NCI-H1436 (cell line): ENCODE data around the gene WRAP73.

Experiments used
- DNase-seq: peaks from one replicate; lab custom pipeline; 2025; lab: John Stamatoyannopoulos, UW

WRAP73 gene, protein sequence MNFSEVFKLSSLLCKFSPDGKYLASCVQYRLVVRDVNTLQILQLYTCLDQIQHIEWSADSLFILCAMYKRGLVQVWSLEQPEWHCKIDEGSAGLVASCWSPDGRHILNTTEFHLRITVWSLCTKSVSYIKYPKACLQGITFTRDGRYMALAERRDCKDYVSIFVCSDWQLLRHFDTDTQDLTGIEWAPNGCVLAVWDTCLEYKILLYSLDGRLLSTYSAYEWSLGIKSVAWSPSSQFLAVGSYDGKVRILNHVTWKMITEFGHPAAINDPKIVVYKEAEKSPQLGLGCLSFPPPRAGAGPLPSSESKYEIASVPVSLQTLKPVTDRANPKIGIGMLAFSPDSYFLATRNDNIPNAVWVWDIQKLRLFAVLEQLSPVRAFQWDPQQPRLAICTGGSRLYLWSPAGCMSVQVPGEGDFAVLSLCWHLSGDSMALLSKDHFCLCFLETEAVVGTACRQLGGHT

DNA sequence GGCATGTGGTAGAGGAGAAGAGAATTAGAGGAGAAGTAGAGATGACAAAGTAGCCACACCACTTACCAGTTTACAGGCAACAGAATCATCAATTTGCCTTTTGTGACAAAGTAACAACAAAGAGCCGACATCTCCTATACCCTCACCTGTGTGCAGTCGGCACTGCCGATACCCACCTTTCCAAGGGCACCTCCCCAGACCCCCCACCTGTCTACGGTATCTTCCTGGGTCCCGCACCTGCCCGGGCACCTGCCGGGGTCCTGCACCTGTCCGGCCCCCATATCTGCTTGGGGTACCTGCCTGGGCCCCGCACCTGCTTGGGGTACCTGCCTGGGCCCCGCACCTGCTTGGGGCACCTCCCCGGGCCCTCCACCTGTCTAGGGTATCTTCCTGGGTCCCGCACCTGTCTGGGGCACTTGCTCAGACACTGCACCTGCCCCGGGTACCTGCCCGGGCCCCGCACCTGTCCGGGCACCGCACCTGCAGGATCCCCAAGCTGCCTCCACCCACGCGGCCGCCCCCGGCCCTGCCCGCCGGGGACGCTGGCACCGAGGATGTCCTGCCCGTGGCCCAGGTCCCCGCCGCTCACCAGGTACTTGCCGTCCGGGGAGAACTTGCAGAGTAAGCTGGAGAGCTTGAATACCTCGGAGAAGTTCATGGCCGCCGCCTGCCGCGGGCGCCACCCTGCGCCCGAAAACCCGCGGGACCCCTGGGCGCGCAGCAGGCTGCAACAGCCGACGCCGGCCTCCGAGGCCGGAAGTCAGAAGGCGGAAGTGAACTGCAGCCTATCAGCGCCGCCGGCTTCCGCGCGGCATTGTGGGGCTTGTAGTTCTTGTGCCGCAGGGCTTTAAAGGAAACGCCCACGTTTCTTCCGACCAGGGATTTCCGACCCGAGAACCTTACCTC is at the start of gene WRAP73:
Gene WRAP73, minus strand, starts transcription at position 762 of the 906 bp plus-strand sequence. Its CDS starts 104 bp downstream, at position 658.
- peak; percentile 90 for DNase-seq

DNA sequence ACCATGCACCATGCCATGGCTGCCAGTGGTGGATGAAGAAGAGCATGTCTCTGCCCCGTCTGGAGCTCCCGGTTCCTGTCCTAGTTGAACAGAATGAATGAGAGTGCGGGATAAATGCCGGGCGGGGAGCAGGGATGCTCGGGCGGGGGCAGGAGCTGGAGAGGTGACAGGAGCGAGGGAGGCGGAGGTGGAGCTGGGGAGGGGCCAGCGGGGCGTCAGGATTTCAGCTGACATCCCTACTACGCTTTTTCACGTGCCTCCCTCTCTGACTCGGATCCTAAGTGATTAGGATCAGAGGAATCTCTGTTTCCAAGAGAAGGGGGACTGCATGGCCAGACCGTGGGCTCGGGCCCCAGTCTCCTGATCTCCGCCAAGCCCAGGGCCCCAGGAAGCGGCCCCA is 49.7 kb upstream of the WRAP73 start:
- DNase-seq, result no peak

DNA sequence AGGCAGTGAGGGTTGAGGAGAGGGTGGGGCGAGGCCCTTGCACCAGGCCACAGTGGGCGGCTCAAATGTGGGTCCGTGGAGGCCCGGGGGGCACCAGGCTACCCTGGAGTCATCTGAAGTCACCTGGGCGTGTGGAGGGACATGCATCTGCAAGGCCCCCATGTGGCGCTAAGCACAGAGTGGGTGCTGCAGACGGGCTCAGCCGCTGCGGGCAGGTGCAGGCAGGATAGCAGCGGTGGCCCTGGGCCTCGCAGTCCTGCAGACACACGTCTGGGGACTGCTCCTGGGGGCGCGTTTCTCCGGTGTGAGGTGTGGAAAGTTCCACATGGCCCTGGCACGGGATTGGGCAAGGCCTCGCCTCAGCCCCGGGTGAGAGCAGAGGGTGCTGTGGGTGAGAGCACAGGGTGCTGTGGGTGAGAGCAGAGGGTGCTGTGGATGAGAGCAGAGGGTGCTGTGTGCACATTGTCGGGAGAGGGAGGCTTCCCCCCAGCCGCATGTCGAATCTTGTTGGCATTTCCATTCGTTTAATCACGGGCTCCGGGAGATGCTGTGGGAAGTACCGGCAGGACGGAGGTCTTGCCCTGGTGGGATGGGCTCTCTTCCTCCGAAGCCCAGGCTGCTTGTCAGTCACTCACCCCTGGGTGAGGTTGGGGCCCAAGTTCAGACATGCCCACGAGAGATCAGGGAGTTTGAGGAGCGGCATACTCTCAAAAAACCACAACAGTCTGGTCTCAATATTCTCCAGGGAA is 48.9 kb upstream of the WRAP73 start:
- DNase-seq, result no peak

DNA sequence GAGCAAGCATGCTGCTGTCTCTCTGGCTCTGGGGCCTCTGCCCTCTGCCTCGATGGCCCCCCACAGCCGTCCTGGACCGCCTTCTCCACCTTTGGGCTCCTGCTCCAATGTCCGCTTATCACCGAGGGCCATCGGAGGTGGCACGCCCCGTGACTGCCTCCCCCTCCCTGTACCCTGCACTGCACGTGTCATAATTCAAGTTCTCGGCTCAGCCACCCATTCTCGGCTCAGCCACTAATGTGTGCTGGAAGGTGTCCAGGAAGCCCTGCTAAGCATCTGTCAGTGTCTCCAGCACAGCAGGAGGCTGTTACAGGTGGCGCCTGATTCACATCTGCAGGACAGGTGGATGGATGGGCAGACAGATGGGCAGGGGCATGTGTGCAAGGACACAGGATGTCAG is 47.9 kb upstream of the WRAP73 start:
- peak; percentile 69 for DNase-seq

DNA sequence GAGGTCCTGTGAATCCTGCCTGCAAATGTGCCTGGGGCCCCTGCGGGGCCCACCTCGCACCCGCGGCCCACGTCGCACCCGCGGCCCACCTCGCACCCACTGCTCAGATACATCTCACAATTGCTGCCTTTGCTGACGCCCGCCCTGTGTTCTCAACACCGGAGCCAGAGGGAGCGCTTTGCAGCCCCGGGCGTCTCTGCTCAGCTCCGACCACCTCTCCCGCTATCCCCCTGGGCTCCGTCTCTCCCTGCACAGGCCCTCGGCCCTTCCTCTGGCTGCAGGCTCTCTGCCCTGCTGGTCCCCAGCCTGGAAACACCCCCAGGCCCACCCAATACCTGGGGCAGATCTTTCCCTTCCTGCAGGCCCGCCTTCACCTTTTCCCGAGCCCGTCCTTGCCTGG is 47.2 kb upstream of the WRAP73 start:
- DNase-seq, result no peak

DNA sequence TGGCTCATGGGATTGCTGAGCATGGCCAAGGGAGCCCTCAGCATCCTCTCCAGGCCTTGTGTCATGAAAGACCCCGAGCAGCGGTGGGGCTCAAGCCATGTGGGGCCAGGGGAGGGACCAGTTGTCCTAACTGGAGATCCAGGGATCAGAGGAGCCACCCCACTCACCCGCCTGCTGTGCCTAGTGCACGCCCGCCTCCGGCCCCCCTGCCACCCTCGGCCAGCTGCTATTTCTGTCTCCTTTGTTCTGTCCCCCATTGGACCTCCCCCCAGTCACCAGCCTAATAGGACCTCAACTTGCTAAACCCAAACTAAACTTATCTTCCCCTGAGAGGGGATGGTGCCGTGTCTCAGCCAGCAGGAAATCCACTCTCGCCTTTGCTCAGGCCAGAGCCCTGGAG is 46.8 kb upstream of the WRAP73 start:
- no peak for DNase-seq

DNA sequence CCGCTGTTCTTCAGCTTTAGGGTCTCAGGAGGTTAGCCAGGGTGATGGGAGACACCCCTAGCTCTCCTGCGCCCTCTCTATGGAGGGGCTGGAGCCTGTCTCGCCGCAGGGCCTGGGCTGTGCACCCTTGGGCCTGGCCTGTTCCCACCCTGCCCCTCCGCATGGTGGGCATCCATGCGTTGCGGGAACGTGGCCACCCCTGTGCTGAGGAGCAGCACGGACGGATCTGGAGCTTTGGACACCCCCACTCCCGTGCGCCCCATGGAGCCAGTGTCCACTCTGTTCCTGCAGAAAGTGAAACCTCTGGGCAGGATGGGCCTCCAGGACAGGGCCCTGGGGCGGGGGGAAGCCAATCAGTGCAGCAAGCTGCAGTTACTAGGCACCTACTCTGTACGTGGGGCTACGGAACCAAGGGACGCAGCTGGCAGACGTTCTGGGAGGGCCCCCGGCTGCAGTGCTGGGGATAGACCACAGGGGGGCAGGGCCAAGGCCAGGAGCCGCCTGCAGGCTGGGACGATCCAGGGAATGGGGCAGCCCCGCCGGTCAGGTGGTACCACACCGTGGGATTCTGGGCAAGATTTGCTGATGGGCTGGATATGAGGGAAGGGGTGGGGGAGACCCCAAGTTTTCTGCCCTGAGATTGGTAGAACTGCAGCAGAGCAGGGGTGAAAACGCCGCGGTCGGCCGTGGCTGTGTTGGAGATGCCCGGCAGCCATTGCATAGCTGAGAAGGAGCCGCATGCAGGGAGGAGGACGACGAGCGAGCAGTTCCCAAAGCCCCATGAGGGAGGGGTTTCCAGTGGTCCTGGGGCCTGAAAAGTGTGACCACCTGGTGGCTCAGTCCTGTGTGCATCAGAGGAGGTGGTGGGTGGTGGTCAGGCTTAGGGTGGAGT is 45.7 kb upstream of the WRAP73 start:
- peak; percentile 23 for DNase-seq

DNA sequence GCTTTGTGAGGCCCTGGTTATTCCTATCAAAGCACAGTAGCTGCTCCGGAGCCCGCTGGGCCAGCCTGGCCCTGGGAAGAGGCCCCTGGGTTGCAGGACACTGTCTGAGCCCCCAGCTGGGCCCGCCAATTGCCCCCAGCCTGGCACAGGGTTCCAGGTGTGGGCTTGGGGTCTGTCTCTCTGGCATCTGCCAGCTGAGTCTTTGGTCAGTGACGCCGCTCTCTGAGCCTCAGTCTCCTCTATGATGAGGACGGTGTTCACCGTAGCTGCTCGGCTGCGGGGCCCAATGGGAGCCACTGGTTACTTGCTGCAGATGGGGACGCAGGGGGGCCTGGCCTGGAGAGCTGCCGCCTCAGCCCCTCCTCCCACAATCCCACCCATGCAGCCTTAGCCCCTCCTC is 43.4 kb upstream of the WRAP73 start:
- no peak for DNase-seq

DNA sequence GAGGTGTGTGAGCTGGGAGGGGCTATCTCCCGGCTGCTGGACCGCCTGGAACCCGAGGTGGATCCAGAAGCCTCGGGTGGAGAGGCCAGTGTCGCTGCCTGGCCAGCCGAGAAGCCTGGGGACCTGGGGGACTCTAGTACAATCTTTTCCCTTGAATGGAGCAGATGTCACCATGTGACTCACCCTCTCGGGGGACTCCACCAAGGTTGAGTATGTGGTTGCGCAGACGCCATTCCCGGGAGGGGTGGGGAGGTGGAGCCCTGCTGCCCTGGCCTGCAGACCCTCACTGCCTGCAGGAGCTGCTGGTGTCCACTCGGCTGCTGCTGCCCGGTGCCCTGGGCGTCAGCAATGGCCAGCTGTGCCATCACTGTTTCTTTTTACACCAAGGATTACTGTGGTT is 42.7 kb upstream of the WRAP73 start:
- peak; percentile 72 for DNase-seq

DNA sequence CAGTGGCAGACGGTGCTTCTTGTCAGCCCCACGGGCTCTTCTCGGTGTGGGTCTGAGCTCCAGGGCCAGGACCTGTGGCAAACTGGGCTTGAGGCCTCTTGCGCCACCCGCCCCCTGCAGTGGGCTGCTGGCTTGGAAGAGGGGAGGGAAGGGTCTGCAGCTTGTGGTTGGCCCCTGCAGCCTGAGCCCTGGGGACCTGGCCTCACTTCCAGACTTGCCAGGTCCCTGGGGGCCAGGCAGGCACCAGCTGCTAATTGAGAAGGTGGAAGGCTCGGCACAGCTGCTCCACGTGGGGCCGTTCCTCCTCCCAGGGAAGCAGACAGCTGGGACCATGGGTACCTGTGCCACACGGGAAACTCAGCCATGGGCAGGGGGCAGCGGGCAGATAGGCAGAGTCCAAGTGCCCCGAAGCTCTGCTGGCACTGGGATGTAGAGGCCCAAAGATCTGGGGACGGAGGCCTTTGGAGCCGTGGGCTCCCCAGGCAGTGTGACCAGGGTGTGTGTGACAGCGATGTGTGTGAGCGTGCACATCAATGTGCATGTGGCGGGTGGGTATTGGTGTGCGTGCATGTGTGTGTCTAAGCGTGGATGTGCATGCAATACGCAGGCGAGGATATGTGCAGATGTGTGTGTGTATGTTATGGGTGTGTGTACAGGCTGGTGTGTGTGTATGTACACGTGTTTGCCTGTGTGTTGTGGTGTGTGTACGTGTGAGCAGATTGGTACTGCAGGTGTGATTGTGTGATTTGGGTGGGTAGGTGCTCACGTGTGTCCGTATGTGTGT is 41.7 kb upstream of the WRAP73 start:
- no peak for DNase-seq

DNA sequence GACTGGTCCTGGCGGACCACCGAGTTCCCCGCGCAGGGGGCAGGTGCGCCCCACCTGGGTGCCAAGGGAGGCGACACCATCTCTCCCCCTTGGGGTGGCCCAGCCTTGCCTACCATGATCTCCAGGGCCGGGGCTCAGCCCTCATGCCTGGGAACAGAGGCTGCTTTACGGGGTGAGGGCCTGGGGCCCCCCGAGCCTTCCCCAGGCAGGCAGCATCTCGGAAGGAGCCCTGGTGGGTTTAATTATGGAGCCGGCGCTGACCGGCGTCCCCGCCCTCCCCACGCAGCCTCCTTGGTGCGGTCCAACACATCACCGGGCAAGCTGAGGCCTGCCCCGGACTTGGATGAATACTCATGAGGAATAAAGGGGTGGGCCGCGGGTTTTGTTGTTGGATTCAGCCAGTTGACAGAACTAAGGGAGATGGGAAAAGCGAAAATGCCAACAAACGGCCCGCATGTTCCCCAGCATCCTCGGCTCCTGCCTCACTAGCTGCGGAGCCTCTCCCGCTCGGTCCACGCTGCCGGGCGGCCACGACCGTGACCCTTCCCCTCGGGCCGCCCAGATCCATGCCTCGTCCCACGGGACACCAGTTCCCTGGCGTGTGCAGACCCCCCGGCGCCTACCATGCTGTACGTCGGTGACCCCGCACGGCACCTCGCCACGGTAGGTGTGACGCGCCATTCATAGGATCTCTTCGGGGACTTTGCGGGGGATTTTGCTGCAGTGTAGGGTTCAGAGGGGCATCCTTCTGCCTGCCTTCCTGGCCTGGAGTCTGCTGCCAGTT is 40.6 kb upstream of the WRAP73 start:
- DNase-seq, result peak; percentile 75

DNA sequence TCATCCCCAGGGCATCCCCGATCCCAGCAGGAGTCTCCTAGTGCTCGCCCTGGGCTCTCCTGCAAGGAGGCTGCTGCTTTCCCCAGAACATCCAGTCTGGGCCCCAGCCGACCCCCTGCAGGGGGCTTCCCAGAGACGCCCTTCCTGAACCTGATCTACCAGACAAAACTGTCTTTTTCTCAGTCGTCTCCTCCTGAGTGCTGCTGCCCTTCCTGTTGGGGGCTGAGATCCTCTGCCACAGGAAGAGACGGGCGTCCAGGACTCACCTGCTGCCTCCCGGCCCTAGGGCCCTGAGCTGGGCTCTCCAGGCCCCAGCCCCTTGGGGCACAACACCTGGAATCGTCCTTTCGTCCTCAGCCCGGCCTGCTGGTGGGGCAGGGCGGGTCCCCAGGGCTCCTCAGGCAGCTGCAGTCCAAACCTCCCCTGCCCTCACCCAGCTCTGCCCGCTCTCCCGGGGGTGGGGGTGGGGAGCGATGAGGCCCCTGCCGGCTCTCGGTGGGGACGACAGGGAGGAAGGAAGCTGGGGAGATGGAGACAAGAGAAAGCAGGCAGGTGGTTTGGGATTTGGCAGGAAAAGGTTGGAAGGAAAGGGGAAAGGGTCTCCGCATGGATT is 39.3 kb upstream of the WRAP73 start:
- DNase-seq, result no peak

DNA sequence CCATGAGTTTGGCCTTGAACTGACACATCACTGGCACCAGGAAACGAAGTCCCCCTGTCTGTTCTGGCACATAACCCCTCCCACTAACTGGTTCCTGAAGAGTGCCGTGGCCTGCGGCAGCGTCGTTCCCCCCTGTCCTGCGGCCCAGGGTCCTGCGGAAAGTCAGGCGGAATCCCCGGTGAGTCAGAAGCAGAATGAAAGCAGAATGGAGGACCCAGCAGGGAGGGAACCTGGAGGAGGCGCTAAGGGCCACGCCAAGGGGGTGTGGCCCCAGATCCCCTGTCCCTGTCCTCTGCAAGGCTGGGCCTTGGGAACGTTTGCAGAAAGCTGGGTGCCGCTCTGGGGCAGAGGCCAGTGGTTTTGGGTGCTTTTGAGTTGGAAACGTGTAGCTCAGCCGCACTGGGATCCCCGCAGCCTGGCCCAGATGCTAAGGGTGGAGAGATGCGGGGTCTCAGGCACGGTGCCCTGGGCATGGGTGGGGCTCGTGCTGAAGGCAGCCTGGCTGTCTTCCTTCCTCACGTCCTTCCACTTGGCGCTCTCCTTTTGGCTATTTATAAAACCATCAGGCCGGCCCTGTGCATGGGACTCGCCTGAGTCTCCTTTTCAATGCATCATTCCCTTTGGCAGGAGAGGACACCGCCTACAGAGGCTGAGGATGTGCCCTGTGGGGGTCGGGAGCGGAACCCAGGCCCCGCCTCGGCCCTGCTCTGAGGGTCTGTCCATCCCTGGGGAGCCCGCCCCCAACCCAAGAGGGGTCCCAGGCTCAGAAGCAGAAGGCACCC is 38.6 kb upstream of the WRAP73 start:
- peak; percentile 35 for DNase-seq

DNA sequence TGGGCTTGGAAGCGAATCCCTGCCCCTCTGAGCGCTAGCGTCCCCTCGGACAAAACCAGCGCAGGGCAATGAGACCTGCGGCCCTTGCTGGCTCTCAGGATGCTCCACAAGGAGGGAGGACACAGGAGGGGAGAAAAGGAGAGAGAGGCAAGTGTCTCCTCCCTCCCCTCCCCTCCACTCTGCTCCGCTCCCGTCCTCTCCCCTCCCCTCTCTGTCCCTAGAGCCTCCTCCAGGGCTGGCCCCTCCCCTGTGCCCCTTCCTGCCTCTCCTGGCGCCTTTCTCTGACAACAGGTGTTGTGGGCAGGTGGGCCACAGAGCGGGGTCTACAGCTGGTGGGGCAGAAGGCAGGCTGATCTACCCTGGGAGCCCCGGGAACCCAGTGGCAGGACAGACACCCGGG is 37.6 kb upstream of the WRAP73 start:
- peak; percentile 85 for DNase-seq

DNA sequence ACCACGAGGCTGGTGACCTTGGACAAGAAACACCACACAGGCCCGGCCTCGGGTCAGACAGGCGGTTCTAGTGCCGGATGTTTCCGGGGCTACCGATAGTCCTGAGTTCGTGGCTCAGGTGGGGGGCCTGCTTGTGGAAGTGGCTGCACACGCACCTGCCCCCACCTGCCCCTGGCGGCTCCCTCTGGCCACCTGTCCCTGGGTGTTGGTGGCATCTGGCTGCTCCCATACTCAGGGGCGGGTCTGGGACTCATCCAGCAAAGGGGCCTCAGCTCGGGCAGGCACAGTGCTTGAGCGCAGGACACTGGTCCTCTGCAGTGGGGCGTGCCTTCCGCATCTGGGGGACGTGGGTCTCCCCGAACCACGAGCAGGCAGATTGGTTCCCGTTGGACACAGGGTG is 36.0 kb upstream of the WRAP73 start:
- DNase-seq, result no peak

DNA sequence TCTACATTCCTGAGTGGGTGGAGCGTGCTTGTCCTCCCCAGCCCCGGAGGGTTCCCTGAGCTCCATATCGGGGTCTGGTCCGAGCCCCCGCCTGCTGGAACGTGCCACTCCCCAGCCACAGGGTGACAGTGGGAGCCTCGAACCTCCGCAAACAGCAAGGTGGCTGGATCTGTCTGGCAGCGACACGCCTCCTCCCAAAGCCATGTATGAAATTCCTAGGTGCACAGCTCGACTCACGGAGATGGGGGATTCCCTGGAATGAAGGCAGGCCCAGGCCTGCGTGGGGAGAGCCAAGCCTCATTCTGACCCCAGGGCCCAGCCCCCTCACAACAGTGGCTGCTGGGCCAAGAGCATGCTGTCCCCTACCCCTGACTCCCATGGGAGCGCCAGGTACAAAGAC is 35.3 kb upstream of the WRAP73 start:
- DNase-seq, result no peak

DNA sequence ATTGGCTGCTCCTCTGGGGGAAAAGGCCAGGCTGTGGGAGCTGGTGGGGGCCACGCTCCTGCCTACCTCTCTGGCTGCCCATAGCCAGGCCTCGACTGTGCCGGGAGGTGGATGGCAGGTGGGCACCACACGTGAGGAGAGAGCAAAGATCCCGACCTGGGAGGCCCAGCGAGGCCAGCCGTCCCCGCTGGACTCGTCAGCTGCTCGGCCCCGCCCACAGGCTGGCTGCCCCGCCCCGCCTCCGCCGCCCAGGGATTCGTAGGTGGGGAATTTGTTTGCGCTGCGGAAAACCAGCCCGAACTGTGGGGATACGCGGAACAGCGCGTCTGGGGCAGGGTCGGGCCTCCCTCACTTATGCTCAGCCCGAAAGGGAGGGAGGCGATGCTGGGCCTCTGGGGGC is 34.1 kb upstream of the WRAP73 start:
- no peak for DNase-seq

DNA sequence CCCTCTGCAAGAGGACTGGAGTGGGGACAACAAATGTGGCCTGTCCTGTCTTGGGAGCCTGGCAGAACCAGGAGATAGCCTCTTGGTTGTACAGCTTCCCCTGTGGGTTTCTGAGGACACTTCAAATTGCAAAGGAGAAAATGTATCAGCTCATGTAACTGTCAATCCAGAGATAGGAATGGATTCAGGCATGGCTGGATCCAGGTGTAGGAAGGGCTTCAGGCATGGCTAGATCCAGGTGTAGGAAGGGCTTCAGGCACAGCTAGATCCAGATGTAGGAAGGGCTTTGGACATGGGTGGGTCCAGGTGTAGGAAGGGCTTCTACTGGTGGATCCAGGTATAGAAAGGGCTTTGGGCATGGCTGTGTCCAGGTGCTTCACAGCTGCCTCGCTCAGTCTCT is 33.3 kb upstream of the WRAP73 start:
- no peak for DNase-seq
